HUES64 (cell line): ENCODE data around the gene DMAC2L.
A peak's percentile ranks its signal among the peaks of the same experiment; 100 is the strongest.
"Not testable (repeated sequence)": the region's sequence is repeated elsewhere in the genome, so short reads cannot be mapped to it uniquely, and the experiment has no call there.

Experiments
- H3K27ac ChIP-seq: 2 replicates; pipeline ENCODE4 v1.7.0; 2013; ENCODE audit warnings: low read depth, low read length, inconsistent platforms
- H3K27me3 ChIP-seq: 2 replicates; pipeline ENCODE4 v1.6.1; 2013; ENCODE audit warnings: mild to moderate bottlenecking, low read length; ENCODE audit not compliant: insufficient read depth
- H3K36me3 ChIP-seq: 2 replicates; pipeline ENCODE4 v1.6.1; 2013; ENCODE audit warnings: mild to moderate bottlenecking, low read length; ENCODE audit not compliant: insufficient read depth
- H3K4me1 ChIP-seq: 2 replicates; pipeline ENCODE4 v1.6.1; 2013; ENCODE audit warnings: mild to moderate bottlenecking, low read length, moderate library complexity; ENCODE audit not compliant: insufficient read depth
- H3K4me3 ChIP-seq: 2 replicates; pipeline ENCODE4 v1.5.1; 2013; ENCODE audit warnings: mild to moderate bottlenecking, low read length, moderate library complexity
- H3K9ac ChIP-seq: 2 replicates; pipeline ENCODE4 v1.6.1; 2013; ENCODE audit warnings: mild to moderate bottlenecking, low read depth, low read length
- H3K9me3 ChIP-seq: 2 replicates; pipeline ENCODE4 v1.6.1; 2013; ENCODE audit warnings: low read depth, low read length; ENCODE audit not compliant: insufficient read depth
- WGBS: fragments of 150-250, 120-280 bp; methylation state at CpG from one replicate; pipeline ENCODE4 v1.1.7; 2013; ENCODE audit warnings: missing lambda C conversion rate; 5-methylcytosine and 5-hydroxymethylcytosine counted together

DMAC2L gene

GRCh38 chr14:50303744-50304471, 8.2 kb upstream of the DMAC2L start:
- peaks cover 3% of the 10 kb centered on the region; the same call in 1 of the 2 replicates for H3K4me1 ChIP-seq
- H3K36me3 ChIP-seq, result peaks cover 30% of the 10 kb centered on the region
- H3K27ac ChIP-seq, result no peak overlapping the region
- no peaks in the 10 kb centered on the region for H3K9me3 ChIP-seq
- no peak overlapping the region for H3K4me3 ChIP-seq
- H3K27me3 ChIP-seq, result no peaks in the 10 kb centered on the region
- no peak overlapping the region for H3K9ac ChIP-seq
- WGBS, result 95% methylated on average over 8 of the region's 8 CpGs

- WGBS, result 97% methylated on average over 4 of the region's 4 CpGs
- Histone ChIP-seq H3K4me3 (no peak overlapping the region), H3K27me3 (no peaks in the 10 kb centered on the region), H3K36me3 (no peaks in the 10 kb centered on the region), H3K4me1 (peaks cover 6% of the 10 kb centered on the region; the same call in 1 of the 2 replicates), H3K9ac (no peak overlapping the region), H3K9me3 (0 out of 2 replicates have a peak, but pooled peaks cover 2% of the 10 kb centered on the region), H3K27ac (no peak overlapping the region)
These were observed 3.7 kb upstream of the DMAC2L start for GRCh38 chr14:50308363-50308915.

GRCh38 chr14:50310445-50310844, 1.7 kb upstream of the DMAC2L start:
- no peaks in the 10 kb centered on the region for H3K27me3 ChIP-seq
- H3K4me3 ChIP-seq, result peak overlapping the region; percentile 67
- H3K36me3 ChIP-seq, result peaks cover 7% of the 10 kb centered on the region
- H3K27ac ChIP-seq, result no peak overlapping the region
- no peak overlapping the region for H3K9ac ChIP-seq
- H3K9me3 ChIP-seq, result peaks cover 12% of the 10 kb centered on the region; the same call in 1 of the 2 replicates
- 91% methylated on average over 4 of the region's 4 CpGs for WGBS
- H3K4me1 ChIP-seq, result peaks cover 6% of the 10 kb centered on the region; the same call in 1 of the 2 replicates

GRCh38 chr14:50311337-50311971, 670 bp upstream of the DMAC2L start:
- peaks cover 12% of the 10 kb centered on the region; the same call in 1 of the 2 replicates for H3K9me3 ChIP-seq
- peaks cover 6% of the 10 kb centered on the region; the same call in 1 of the 2 replicates for H3K4me1 ChIP-seq
- no peaks in the 10 kb centered on the region for H3K27me3 ChIP-seq
- H3K4me3 ChIP-seq, result peak overlapping the region; percentile 67
- peak overlapping the region; percentile 97; the same call in 1 of the 2 replicates for H3K27ac ChIP-seq
- peak overlapping the region; percentile 83 for H3K9ac ChIP-seq
- 5% methylated on average over 17 of the region's 18 CpGs for WGBS
- H3K36me3 ChIP-seq, result peaks cover 7% of the 10 kb centered on the region

- H3K27me3 ChIP-seq, result no peaks in the 10 kb centered on the region
- peaks cover 7% of the 10 kb centered on the region for H3K36me3 ChIP-seq
- H3K27ac ChIP-seq, result peak overlapping the region; percentile 97
- peaks cover 12% of the 10 kb centered on the region; the same call in 1 of the 2 replicates for H3K9me3 ChIP-seq
- H3K4me1 ChIP-seq, result peaks cover 6% of the 10 kb centered on the region; the same call in 1 of the 2 replicates
- WGBS, result 6% methylated on average over 18 of the region's 18 CpGs
- peak overlapping the region; percentile 67 for H3K4me3 ChIP-seq
- peak overlapping the region; percentile 83 for H3K9ac ChIP-seq
These were observed 570 bp downstream of the DMAC2L start for GRCh38 chr14:50312734-50313054.

- not testable (repeated sequence) for H3K4me3 ChIP-seq, H3K4me1 ChIP-seq, H3K27ac ChIP-seq, H3K36me3 ChIP-seq, H3K27me3 ChIP-seq, H3K9ac ChIP-seq
- H3K9me3 ChIP-seq, result peaks cover 12% of the 10 kb centered on the region; the same call in 1 of the 2 replicates
- WGBS, result 98% methylated on average over 3 of the region's 3 CpGs
These were observed 2.0 kb downstream of the DMAC2L start for GRCh38 chr14:50314098-50314497.

GRCh38 chr14:50318031-50318626, 6.0 kb downstream of the DMAC2L start:
- Histone ChIP-seq H3K4me1 (peaks cover 3% of the 10 kb centered on the region; the same call in 1 of the 2 replicates), H3K9me3 (peaks cover 12% of the 10 kb centered on the region; the same call in 1 of the 2 replicates), H3K9ac (no peak overlapping the region), H3K36me3 (peaks cover 15% of the 10 kb centered on the region), H3K4me3 (no peak overlapping the region), H3K27me3 (no peaks in the 10 kb centered on the region), H3K27ac (no peak overlapping the region)
- 100% methylated on average over 1 of the region's 4 CpGs for WGBS

GRCh38 chr14:50319293-50319692, 7.2 kb downstream of the DMAC2L start:
- no peaks in the 10 kb centered on the region for H3K27me3 ChIP-seq
- no peak overlapping the region for H3K4me3 ChIP-seq
- peaks cover 21% of the 10 kb centered on the region for H3K36me3 ChIP-seq
- no peaks in the 10 kb centered on the region for H3K4me1 ChIP-seq
- 0 out of 2 replicates have a peak, but pooled peaks cover 2% of the 10 kb centered on the region for H3K9me3 ChIP-seq
- no peak overlapping the region for H3K27ac ChIP-seq
- WGBS, result 71% methylated on average over 1 of the region's 1 CpG
- H3K9ac ChIP-seq, result no peak overlapping the region

GRCh38 chr14:50319721-50320120, 7.6 kb downstream of the DMAC2L start:
- Histone ChIP-seq H3K4me3 (no peak overlapping the region), H3K9ac (no peak overlapping the region), H3K27ac (no peak overlapping the region), H3K9me3 (no peaks in the 10 kb centered on the region), H3K4me1 (no peaks in the 10 kb centered on the region), H3K36me3 (peaks cover 22% of the 10 kb centered on the region), H3K27me3 (no peaks in the 10 kb centered on the region)
- WGBS, result 98% methylated on average over 2 of the region's 2 CpGs

- WGBS, result 88% methylated on average over 8 of the region's 8 CpGs
- H3K27me3 ChIP-seq, result no peaks in the 10 kb centered on the region
- H3K4me3 ChIP-seq, result no peak overlapping the region
- H3K36me3 ChIP-seq, result peaks cover 26% of the 10 kb centered on the region
- no peak overlapping the region for H3K27ac ChIP-seq
- H3K4me1 ChIP-seq, result no peaks in the 10 kb centered on the region
- no peak overlapping the region for H3K9ac ChIP-seq
- H3K9me3 ChIP-seq, result no peaks in the 10 kb centered on the region
These were observed 8.2 kb downstream of the DMAC2L start for GRCh38 chr14:50320283-50320682.
